ENCODE results near the gene ZNF280B.
A peak's percentile ranks its signal among the peaks of the same experiment; 100 is the strongest.

The ZNF280B gene, protein sequence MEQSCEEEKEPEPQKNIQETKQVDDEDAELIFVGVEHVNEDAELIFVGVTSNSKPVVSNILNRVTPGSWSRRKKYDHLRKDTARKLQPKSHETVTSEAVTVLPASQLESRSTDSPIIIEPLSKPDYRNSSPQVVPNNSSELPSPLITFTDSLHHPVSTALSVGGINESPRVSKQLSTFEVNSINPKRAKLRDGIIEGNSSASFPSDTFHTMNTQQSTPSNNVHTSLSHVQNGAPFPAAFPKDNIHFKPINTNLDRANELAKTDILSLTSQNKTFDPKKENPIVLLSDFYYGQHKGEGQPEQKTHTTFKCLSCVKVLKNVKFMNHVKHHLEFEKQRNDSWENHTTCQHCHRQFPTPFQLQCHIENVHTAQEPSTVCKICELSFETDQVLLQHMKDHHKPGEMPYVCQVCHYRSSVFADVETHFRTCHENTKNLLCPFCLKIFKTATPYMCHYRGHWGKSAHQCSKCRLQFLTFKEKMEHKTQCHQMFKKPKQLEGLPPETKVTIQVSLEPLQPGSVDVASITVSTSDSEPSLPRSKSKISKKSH

DNA sequence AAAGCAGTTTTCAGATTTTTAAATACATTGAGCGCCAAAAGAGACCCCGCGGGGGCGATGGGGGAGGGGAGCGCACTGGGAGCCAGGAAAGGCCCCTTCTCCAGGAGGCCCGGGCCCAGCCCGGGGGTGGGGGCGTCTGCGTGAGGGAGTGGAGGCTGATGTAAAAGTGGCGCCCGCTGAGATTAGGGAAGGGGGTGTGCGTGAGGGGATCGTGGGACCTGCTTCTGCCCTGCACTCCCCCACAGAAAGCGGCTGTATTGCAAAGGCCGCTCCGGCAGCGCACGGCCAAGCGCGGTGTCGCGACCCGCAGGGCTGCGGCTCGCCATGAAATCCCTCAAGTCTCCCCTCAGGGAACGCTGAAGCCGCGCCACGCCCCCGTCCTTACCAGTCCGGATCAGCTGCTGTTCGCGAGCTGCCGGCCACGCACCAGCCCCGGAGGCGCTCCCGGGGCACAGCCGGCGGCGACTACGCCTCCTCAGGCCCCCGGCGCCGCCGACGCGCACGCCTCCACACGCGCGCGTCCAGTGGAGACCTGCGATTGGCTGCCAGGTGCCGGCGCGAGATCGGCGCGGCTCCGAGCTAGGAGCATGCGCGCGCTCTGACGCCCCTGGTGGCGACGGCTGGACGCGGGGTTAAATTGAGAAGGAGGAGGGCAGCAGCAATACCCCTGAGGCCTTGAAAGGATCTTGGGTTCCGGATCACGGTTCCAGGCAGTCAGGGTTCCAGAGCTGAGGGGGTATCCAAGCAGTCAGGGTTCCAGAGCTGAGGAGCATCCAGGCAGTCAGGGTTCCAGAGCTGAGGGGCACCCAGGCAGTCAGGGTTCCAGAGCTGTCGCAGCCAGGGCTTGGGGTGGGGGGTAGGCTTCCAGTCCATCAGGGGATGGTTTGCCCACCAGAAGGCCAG is at the start of gene ZNF280B:
ZNF280B (minus strand) TSS at position 469 of the 903 bp plus-strand sequence. CDS start 19,344 bp downstream, outside the sequence.
- H3K36me3 Mint-ChIP-seq (ENCODE audit: low read depth): peaks cover 19% of the 10 kb centered on the region
- DNase-seq (ENCODE audit: low spot score): peak; percentile 82
- peak within 1 kb of the TSS; percentile 84 for H3K4me3 Mint-ChIP-seq
- H3K4me1 Mint-ChIP-seq (ENCODE audit: low read depth): peaks cover 11% of the 10 kb centered on the region
- peak within 1 kb of the TSS; percentile 3 for H3K27ac Mint-ChIP-seq
- H3K27me3 Mint-ChIP-seq (ENCODE audit: low read depth): peaks cover 10% of the 10 kb centered on the region
- H3K9me3 Mint-ChIP-seq: peaks cover 16% of the 10 kb centered on the region

- H3K9me3 Mint-ChIP-seq: no peaks in the 10 kb centered on the region
- no peak for DNase-seq (ENCODE audit: low spot score)
- H3K27ac Mint-ChIP-seq: no peak overlapping the region
- peaks cover 3% of the 10 kb centered on the region for H3K4me1 Mint-ChIP-seq (ENCODE audit: low read depth)
- no peaks in the 10 kb centered on the region for H3K36me3 Mint-ChIP-seq (ENCODE audit: low read depth)
- H3K4me3 Mint-ChIP-seq: no peak overlapping the region
- no peaks in the 10 kb centered on the region for H3K27me3 Mint-ChIP-seq (ENCODE audit: low read depth)
Observed at GRCh38 chr22:22556995-22557925, 48.7 kb upstream of the ZNF280B start.

DNA sequence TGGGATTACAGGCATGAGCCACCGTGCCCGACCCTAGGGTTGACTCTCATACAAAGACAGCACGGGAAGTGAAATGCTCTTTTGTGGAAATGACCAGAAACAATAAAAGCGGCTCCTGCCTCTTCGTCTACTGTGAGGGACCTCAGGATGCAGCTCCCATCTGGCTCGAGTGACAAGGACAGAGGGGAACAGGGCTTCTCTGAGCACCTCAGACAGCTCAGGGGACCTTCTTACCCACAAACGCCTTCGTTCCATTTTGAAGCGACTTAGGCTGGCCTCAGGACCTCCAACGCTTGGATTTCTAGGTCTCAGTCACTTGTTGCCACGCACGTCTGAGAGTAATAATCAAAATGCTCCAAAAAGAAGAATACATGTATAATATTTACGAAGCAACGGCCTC is 48.0 kb upstream of the ZNF280B start:
- Mint-ChIP-seq H3K4me3 (no peak overlapping the region), H3K4me1 (ENCODE audit: low read depth) (peaks cover 3% of the 10 kb centered on the region), H3K36me3 (ENCODE audit: low read depth) (no peaks in the 10 kb centered on the region), H3K27me3 (ENCODE audit: low read depth) (no peaks in the 10 kb centered on the region), H3K9me3 (no peaks in the 10 kb centered on the region), H3K27ac (no peak overlapping the region)
- DNase-seq (ENCODE audit: low spot score): no peak

DNA sequence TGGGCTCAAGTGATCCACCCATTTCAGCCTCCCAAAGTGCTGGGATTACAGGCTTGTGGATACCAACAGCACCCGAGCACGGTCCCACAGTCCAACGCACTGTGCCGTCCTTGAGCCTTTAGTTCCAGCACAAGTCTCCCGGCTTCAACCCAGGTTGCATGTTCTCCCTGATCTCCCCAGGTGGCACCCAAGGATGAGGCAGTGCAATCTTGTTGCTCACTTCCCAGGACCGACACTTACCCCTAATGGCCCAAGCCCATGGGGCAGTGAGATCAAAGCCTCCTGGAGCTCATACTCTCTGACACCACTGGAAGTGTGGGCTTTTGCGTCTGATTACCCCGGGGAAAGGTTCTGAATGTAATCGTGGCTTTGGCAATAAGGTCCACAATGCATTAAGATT is 47.1 kb upstream of the ZNF280B start:
- no peak overlapping the region for H3K27ac Mint-ChIP-seq
- H3K36me3 Mint-ChIP-seq (ENCODE audit: low read depth): no peaks in the 10 kb centered on the region
- no peaks in the 10 kb centered on the region for H3K9me3 Mint-ChIP-seq
- H3K4me3 Mint-ChIP-seq: no peak overlapping the region
- H3K4me1 Mint-ChIP-seq (ENCODE audit: low read depth): peaks cover 3% of the 10 kb centered on the region
- H3K27me3 Mint-ChIP-seq (ENCODE audit: low read depth): no peaks in the 10 kb centered on the region
- DNase-seq (ENCODE audit: low spot score): no peak

GRCh38 chr22:22554587-22555284 is 46.2 kb upstream of the ZNF280B start:
- H3K4me3 Mint-ChIP-seq: no peak overlapping the region
- H3K9me3 Mint-ChIP-seq: no peaks in the 10 kb centered on the region
- H3K4me1 Mint-ChIP-seq (ENCODE audit: low read depth): peaks cover 3% of the 10 kb centered on the region
- H3K27me3 Mint-ChIP-seq (ENCODE audit: low read depth): no peaks in the 10 kb centered on the region
- no peaks in the 10 kb centered on the region for H3K36me3 Mint-ChIP-seq (ENCODE audit: low read depth)
- no peak for DNase-seq (ENCODE audit: low spot score)
- no peak overlapping the region for H3K27ac Mint-ChIP-seq

DNA sequence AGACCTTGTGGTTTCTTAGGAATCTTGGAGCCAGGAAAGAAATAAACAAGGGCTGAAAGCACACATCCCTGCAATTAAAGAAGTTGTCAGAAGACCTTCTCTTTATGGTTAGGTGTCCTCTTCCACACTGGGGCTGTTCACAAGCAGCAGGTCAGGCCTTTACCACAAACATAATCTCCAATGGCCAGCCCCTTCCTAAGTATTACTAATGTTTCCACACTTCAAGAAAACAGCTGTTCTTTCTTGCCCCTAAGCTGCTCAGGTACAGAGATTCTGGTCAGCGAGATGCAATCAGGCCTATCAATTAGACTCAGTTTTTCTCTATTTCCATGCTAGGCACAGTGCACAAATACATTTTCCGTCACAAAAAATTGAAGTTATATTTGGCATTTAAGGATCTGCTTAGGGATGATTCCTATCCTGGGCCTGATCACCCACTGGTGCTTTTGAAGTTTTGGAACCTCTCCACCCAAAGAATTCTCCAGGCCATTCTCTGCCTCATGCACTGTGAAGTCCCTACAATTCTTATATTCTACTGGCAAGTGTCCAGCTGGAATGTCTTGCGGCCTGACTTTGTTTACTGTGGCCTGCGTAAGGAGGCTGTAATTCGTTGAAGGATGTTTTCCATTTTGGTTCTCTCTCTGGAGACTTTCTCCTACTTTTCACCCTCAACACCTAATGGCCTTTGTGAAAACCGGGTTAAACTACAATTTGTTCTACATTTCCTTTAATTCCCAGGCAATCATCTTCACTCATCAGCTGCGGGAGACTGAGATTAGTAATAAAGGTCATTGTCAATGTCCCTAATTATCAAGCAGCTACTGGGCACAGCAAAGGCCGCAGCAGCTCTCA is 45.4 kb upstream of the ZNF280B start:
- no peak for DNase-seq (ENCODE audit: low spot score)
- no peak overlapping the region for H3K4me3 Mint-ChIP-seq

DNA sequence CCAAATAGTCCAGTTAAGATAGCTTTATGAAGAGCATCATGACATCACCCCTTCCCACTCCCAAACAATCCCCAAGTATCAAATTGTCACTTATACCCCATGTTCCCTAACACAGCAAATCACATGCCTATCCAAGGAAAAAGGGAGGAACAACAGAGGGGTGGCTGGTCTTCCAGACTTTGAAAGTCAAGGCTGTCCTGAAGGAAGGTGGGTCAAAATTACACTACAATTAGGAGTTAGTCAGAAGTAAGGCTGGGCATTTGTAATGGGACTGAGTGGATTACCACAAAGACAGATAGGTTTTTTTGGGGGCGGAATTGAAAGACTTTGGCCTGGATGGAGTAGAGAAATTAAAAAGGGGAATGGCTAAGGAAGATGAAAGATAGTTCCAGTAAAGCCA is 44.6 kb upstream of the ZNF280B start:
- no peaks in the 10 kb centered on the region for H3K9me3 Mint-ChIP-seq
- H3K36me3 Mint-ChIP-seq (ENCODE audit: low read depth): no peaks in the 10 kb centered on the region
- H3K4me1 Mint-ChIP-seq (ENCODE audit: low read depth): no peaks in the 10 kb centered on the region
- H3K27ac Mint-ChIP-seq: no peak overlapping the region
- H3K27me3 Mint-ChIP-seq (ENCODE audit: low read depth): no peaks in the 10 kb centered on the region
- no peak for DNase-seq (ENCODE audit: low spot score)
- H3K4me3 Mint-ChIP-seq: no peak overlapping the region

More for the DNA sequence above, 45.4 kb upstream of the ZNF280B start:
- Mint-ChIP-seq H3K9me3 (no peaks in the 10 kb centered on the region), H3K4me1 (ENCODE audit: low read depth) (peaks cover under 1% of the 10 kb centered on the region), H3K27me3 (ENCODE audit: low read depth) (no peaks in the 10 kb centered on the region), H3K27ac (no peak overlapping the region), H3K36me3 (ENCODE audit: low read depth) (no peaks in the 10 kb centered on the region)

- Mint-ChIP-seq H3K36me3 (ENCODE audit: low read depth) (no peaks in the 10 kb centered on the region), H3K27me3 (ENCODE audit: low read depth) (no peaks in the 10 kb centered on the region), H3K4me1 (ENCODE audit: low read depth) (no peaks in the 10 kb centered on the region), H3K4me3 (no peak overlapping the region), H3K27ac (no peak overlapping the region), H3K9me3 (no peaks in the 10 kb centered on the region)
- DNase-seq (ENCODE audit: low spot score): no peak
Observed at GRCh38 chr22:22552630-22553029, 44.1 kb upstream of the ZNF280B start.

DNA sequence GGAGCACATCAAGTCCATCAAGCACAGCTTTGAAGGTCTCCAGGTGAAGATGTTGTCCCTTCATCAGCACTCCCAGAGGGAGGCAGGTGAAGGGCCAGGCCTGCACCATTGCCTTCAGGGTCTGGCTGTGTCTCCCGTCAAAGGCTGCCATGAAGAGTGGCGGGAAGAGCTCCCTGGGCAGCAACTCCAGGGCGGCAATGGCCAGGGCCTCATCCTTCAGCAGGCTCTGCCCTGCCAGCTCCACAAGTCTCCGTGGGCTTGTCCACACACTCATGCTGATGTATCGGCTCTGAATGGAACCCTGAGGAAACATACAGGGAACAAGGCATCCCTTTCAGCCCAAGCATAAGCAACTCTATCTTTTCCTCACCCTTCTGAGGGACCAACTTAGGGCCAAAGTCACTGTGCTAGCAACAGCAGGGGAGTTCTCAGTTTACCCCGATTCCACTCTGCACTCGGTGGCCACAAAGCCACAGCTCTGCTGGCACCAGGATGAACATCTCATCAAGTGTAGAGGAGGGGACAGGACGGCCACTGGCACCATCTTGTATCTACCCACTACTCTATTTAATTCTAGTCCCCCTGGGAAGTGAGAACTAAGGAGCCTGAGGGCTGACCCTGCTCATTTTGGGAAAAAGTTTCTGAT is 42.4 kb upstream of the ZNF280B start:
- Mint-ChIP-seq H3K36me3 (ENCODE audit: low read depth) (no peaks in the 10 kb centered on the region), H3K27ac (no peak overlapping the region), H3K9me3 (no peaks in the 10 kb centered on the region), H3K27me3 (ENCODE audit: low read depth) (no peaks in the 10 kb centered on the region), H3K4me3 (no peak overlapping the region), H3K4me1 (ENCODE audit: low read depth) (no peaks in the 10 kb centered on the region)
- no peak for DNase-seq (ENCODE audit: low spot score)

- Mint-ChIP-seq H3K4me1 (ENCODE audit: low read depth) (no peaks in the 10 kb centered on the region), H3K4me3 (no peak overlapping the region), H3K36me3 (ENCODE audit: low read depth) (no peaks in the 10 kb centered on the region), H3K27ac (no peak overlapping the region), H3K27me3 (ENCODE audit: low read depth) (no peaks in the 10 kb centered on the region), H3K9me3 (no peaks in the 10 kb centered on the region)
- DNase-seq (ENCODE audit: low spot score): no peak
Observed at GRCh38 chr22:22548910-22549309, 40.4 kb upstream of the ZNF280B start.

GRCh38 chr22:22548317-22548716 is 39.8 kb upstream of the ZNF280B start:
- no peaks in the 10 kb centered on the region for H3K36me3 Mint-ChIP-seq (ENCODE audit: low read depth)
- no peak overlapping the region for H3K27ac Mint-ChIP-seq
- DNase-seq (ENCODE audit: low spot score): no peak
- no peaks in the 10 kb centered on the region for H3K9me3 Mint-ChIP-seq
- no peak overlapping the region for H3K4me3 Mint-ChIP-seq
- H3K27me3 Mint-ChIP-seq (ENCODE audit: low read depth): no peaks in the 10 kb centered on the region
- no peaks in the 10 kb centered on the region for H3K4me1 Mint-ChIP-seq (ENCODE audit: low read depth)

Measured in T-helper 2 cell treated with Interferon-gamma antibody and Interleukin-4, amounts not matched to agents 5 μg/mL and 100 μg/mL, for 36 hours (primary cell).